ENCODE results near the gene ADAT3.

- TF ChIP-seq CTCF (IDR thresholded peaks at IDR 0.05): no peak
- no peak for TF ChIP-seq POLR2AphosphoS5 (IDR thresholded peaks at IDR 0.05; ENCODE audit: low read depth, low read length)
- TF ChIP-seq TEAD4 (IDR thresholded peaks at IDR 0.05; ENCODE audit: borderline replicate concordance, insufficient read depth): no peak
- no peak for TF ChIP-seq USF2 (IDR thresholded peaks at IDR 0.05; ENCODE audit: borderline replicate concordance, low read depth, low read length)
- no peak for TF ChIP-seq PBX3 (IDR thresholded peaks at IDR 0.05)
- TF ChIP-seq MXI1 (IDR thresholded peaks at IDR 0.05; ENCODE audit: low read depth, low read length): no peak
- no peak for TF ChIP-seq ZBTB33 (IDR thresholded peaks at IDR 0.05; ENCODE audit: borderline replicate concordance, low read depth)
- no peak for TF ChIP-seq MAX (IDR thresholded peaks at IDR 0.05; ENCODE audit: low read depth)
- TF ChIP-seq RXRA (IDR thresholded peaks at IDR 0.05; ENCODE audit: borderline replicate concordance, low read depth): no peak
- TF ChIP-seq NRF1 (IDR thresholded peaks at IDR 0.05; ENCODE audit: low read depth, low read length): no peak
- TF ChIP-seq EP300 (IDR thresholded peaks at IDR 0.05; ENCODE audit: borderline replicate concordance in 1 of 2, low read depth in 1 of 2, low read length in 1 of 2): no peak
Observed at GRCh38 chr19:1855828-1856255, 49.4 kb upstream of the ADAT3 start.
